Smooth muscle cell (in vitro differentiated cells): ENCODE measurements around the gene SRP72. TPM values are rescaled to one million over a fixed set of nuclear protein-coding genes. Genes with fewer than 3 reads are reported as not detected.

ENCODE experiments used
- DNase-seq: peaks from one replicate; lab custom pipeline; 2025; ENCODE audit not compliant: unreplicated experiment; lab: John Stamatoyannopoulos, UW
- H2AFZ ChIP-seq: fragments of 200-600 bp; sonication (generic); 2 replicates; pipeline ENCODE4 v1.6.0; 2016; ENCODE audit warnings: antibody characterized with exemption, low read depth, mild to moderate bottlenecking
- H3F3A ChIP-seq: fragments of 200-600 bp; sonication (generic); 2 replicates; pipeline ENCODE4 v1.6.0; 2017; ENCODE audit warnings: antibody characterized with exemption, low read depth
- H3K27ac ChIP-seq: fragments of 200-600 bp; sonication (generic); 2 replicates; pipeline ENCODE4 v1.5.1; 2016; ENCODE audit warnings: low read depth, mild to moderate bottlenecking
- H3K27me3 ChIP-seq: fragments of 200-600 bp; sonication (generic); 2 replicates; pipeline ENCODE4 v1.6.1; 2016; ENCODE audit warnings: low read depth, mild to moderate bottlenecking
- H3K36me3 ChIP-seq: fragments of 200-600 bp; sonication (generic); 2 replicates; pipeline ENCODE4 v1.5.1; 2016; ENCODE audit warnings: low read depth
- H3K4me1 ChIP-seq: fragments of 200-600 bp; sonication (generic); 2 replicates; pipeline ENCODE4 v1.5.1; 2016; ENCODE audit warnings: low read depth
- H3K4me2 ChIP-seq: fragments of 200-600 bp; sonication (generic); 2 replicates; pipeline ENCODE4 v1.6.0; 2016; ENCODE audit warnings: mild to moderate bottlenecking
- H3K4me3 ChIP-seq: fragments of 200-600 bp; sonication (generic); 2 replicates; pipeline ENCODE4 v1.5.1; 2016; ENCODE audit warnings: mild to moderate bottlenecking
- H3K79me2 ChIP-seq: fragments of 200-600 bp; sonication (generic); 2 replicates; pipeline ENCODE4 v1.6.0; 2016; ENCODE audit warnings: low read depth, mild to moderate bottlenecking
- H3K9ac ChIP-seq: fragments of 200-600 bp; sonication (generic); 2 replicates; pipeline ENCODE4 v1.6.0; 2016; ENCODE audit warnings: low read depth
- H3K9me3 ChIP-seq: fragments of 200-600 bp; sonication (generic); replicated peaks from 2 replicates; pipeline ENCODE4 v1.5.1; 2016; ENCODE audit warnings: low read depth
- H4K20me1 ChIP-seq: fragments of 200-600 bp; sonication (generic); 2 replicates; pipeline ENCODE4 v1.6.0; 2016; ENCODE audit warnings: low read depth
- CTCF ChIP-seq: fragments of 200-600 bp; sonication (generic); IDR thresholded peaks from 2 replicates; pipeline ENCODE4 v1.5.1; 2017; ENCODE audit warnings: borderline replicate concordance, mild to moderate bottlenecking, antibody characterized with exemption; ENCODE audit not compliant: insufficient read depth, poor library complexity, severe bottlenecking
- WGBS: methylation state at CpG from one replicate; pipeline ENCODE4 v1.1.7; 2016; ENCODE audit warnings: low lambda C conversion rate; 5-methylcytosine and 5-hydroxymethylcytosine counted together
- polyA plus RNA-seq: library from polyadenylated mRNA; unstranded; fragments of >200 nt; fragmentation: Nextera tagmentation; extraction: Ambion mirVana; gene quantifications from 2 replicates; pipeline ENCODE4 v1.2.1, GENCODE V29; 2016
- total RNA-seq: library from RNA; depleted of rRNA; stranded (reverse); fragments of >200 nt; gene quantifications from 2 replicates; pipeline ENCODE4 v1.2.3, GENCODE V29; 2014

The SRP72 gene
- total and polyA plus RNA-seq, 2 experiments from 2014 or later: 90.0 to 113 TPM

- H3K36me3 ChIP-seq: peaks cover 13% of the 10 kb centered on the region
- no peak for DNase-seq
- WGBS: 1% methylated on average over 10 of the region's 10 CpGs
Observed at GRCh38 chr4:56468097-56468422, 643 bp downstream of the SRP72 start.

GRCh38 chr4:56469489-56470210 is 2.2 kb downstream of the SRP72 start:
- peaks cover 21% of the 10 kb centered on the region for H3K4me1 ChIP-seq
- TF ChIP-seq CTCF: no peak
- H3K9me3 ChIP-seq: no peaks in the 10 kb centered on the region
- no peak overlapping the region for H3K9ac ChIP-seq
- no peaks in the 10 kb centered on the region for H3K27me3 ChIP-seq
- H3K4me3 ChIP-seq: peak overlapping the region; percentile 74
- H3K4me2 ChIP-seq: peak overlapping the region; percentile 88
- DNase-seq: no peak
- H3K27ac ChIP-seq: no peak overlapping the region
- H3F3A ChIP-seq: peaks cover 4% of the 10 kb centered on the region
- H2AFZ ChIP-seq: no peak overlapping the region
- H4K20me1 ChIP-seq: peaks cover 26% of the 10 kb centered on the region
- peaks cover 62% of the 10 kb centered on the region for H3K79me2 ChIP-seq
- H3K36me3 ChIP-seq: peaks cover 13% of the 10 kb centered on the region
- 92% methylated on average over 6 of the region's 6 CpGs for WGBS

More at GRCh38 chr4:56468097-56468422, 643 bp downstream of the SRP72 start:
- H3K4me3 ChIP-seq: peak overlapping the region; percentile 74
- peak overlapping the region; percentile 88 for H3K4me2 ChIP-seq
- H3K27me3 ChIP-seq: no peaks in the 10 kb centered on the region
- H3K9me3 ChIP-seq: no peaks in the 10 kb centered on the region
- peaks cover 60% of the 10 kb centered on the region for H3K79me2 ChIP-seq
- no peak for TF ChIP-seq CTCF
- H4K20me1 ChIP-seq: peaks cover 26% of the 10 kb centered on the region
- H3F3A ChIP-seq: peaks cover 7% of the 10 kb centered on the region
- peaks cover 21% of the 10 kb centered on the region for H3K4me1 ChIP-seq
- peak overlapping the region; percentile 97 for H3K9ac ChIP-seq
- peak overlapping the region; percentile 95 for H3K27ac ChIP-seq
- H2AFZ ChIP-seq: peak overlapping the region; percentile 7

GRCh38 chr4:56475917-56476316 is 8.5 kb downstream of the SRP72 start:
- no peak overlapping the region for H3K9ac ChIP-seq
- no peaks in the 10 kb centered on the region for H3F3A ChIP-seq
- H3K27ac ChIP-seq: no peak overlapping the region
- H3K4me3 ChIP-seq: no peak overlapping the region
- H3K79me2 ChIP-seq: peaks cover 14% of the 10 kb centered on the region
- H3K4me2 ChIP-seq: no peak overlapping the region
- no peaks in the 10 kb centered on the region for H3K27me3 ChIP-seq
- H2AFZ ChIP-seq: no peak overlapping the region
- WGBS: 96% methylated on average over 2 of the region's 2 CpGs
- no peaks in the 10 kb centered on the region for H3K4me1 ChIP-seq
- peaks cover 44% of the 10 kb centered on the region for H3K36me3 ChIP-seq
- H3K9me3 ChIP-seq: no peaks in the 10 kb centered on the region
- H4K20me1 ChIP-seq: peaks cover 4% of the 10 kb centered on the region
- DNase-seq: no peak
- no peak for TF ChIP-seq CTCF

GRCh38 chr4:56477192-56477702 is 9.8 kb downstream of the SRP72 start:
- DNase-seq: no peak
- Histone ChIP-seq H3K4me3 (no peak overlapping the region), H3F3A (no peaks in the 10 kb centered on the region), H3K27ac (no peak overlapping the region), H4K20me1 (no peaks in the 10 kb centered on the region), H3K27me3 (no peaks in the 10 kb centered on the region), H3K36me3 (peaks cover 34% of the 10 kb centered on the region), H3K9me3 (no peaks in the 10 kb centered on the region), H2AFZ (no peak overlapping the region), H3K79me2 (peaks cover 11% of the 10 kb centered on the region), H3K4me1 (no peaks in the 10 kb centered on the region), H3K4me2 (no peak overlapping the region), H3K9ac (no peak overlapping the region)
- TF ChIP-seq CTCF: no peak
- 98% methylated on average over 5 of the region's 5 CpGs for WGBS
